GM21515 (cell line): Measurements from ENCODE around the gene HYI.

Experiments used
- ATAC-seq: cut with Tn5 transposase; IDR thresholded peaks from one replicate; pipeline ENCODE4 v1.9.1; 2021; ENCODE audit not compliant: unreplicated experiment

HYI gene

DNA sequence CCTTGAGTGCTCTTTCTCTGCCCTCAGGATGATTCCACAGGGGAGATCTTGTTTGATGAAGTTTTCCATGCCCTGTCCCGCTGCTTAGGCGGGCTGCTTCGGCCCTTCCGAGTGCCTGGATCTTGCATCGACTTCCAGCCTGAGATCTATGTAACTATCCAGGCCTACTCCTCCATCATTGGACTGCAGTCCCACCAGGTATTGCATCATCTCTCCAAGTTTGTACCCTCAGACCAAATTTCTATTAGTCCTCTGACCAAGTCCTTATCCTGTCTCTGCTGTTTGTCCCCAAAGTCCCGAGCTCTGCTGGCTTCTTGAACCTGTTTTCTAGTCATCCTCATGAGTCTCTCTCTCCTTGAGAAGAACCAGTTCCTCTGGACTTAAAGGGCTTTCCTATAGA, 49.4 kb downstream of the HYI start:
- ATAC-seq: no peak

DNA sequence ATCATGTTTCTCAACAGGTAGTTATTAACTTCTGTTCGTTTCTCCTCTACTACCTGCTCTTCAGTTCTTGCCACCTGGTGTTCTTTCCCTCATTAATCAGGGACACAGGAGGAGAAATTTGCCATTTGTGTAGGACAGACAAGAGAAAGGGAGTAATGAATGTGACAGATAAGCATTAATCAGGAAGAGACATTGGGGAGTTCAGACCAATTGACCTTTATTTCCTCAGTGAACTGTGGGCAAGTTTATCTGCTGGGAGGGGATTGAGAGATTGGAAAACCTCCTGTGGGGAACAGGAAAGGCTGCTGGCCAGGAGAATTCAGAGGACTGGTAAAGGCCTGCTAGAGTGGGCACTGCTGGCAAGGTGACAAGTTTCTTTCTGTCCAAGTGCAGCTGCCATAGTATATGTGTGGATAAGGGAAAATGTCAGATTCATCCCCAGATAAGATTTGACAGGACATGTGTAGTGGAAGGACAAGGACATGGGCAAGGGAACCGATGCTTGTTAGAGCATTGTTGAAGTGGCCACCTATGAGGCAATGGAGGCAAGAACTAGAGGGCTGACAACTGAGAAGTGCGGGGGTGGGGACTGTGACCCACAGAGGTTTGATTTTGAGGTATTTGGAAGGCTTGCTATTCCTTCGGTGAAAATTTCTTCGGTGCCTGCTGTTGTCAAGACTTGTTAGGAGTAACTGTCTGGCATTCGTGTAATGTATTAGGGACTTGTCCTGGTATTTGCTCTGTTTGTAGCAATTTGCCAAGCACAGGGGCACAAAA, 51.5 kb downstream of the HYI start:
- ATAC-seq: no peak
